ENCODE data around the gene GMCL1.
"Not testable (repeated sequence)": the region's sequence is repeated elsewhere in the genome, so short reads cannot be mapped to it uniquely, and the experiment has no call there.

Gene GMCL1

GRCh38 chr2:69848186-69848790, 18.8 kb downstream of the GMCL1 start:
- no peak for DNase-seq

GRCh38 chr2:69858261-69858660, 28.8 kb downstream of the GMCL1 start:
- no peak for DNase-seq

- no peak for DNase-seq
Observed at GRCh38 chr2:69863298-69863697, 33.8 kb downstream of the GMCL1 start.

DNA sequence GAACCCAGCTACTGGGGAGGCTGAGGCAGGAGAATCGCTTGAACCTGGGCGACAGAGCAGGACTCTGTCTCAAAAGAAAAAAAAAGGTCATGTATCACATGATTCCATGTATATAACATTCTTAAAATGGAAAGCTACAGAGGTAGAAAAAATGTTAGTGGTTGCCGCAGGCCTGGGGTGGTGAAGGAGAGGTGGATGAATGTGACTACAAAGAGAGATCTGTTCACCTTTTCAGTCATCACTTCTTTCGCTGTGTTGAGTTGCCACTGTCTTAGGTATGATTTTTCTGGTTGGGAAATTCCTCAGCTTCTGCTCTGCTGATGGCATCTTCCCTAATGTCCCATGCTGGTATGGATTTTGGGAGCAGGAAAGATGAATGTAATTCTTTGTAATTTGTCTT, 59.0 kb downstream of the GMCL1 start:
- DNase-seq = no peak

DNA sequence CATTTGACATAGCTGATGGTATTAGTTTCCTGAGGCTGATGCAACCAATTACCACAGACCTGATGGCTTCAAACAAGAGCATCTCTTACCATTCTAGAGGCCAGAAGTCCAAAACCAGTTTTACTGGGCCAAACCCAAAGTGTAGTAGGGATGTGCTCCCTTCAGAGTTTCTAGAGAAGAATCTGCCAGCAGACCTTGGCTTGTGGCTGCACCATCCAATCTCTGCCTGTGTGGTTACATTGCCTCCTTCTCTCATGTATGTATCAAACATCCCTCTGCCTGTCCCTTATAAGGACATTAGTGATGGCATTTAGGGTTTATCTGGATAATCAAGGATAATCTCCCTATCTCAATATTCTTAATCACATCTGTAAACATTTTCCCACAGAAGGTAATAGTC, 59.8 kb downstream of the GMCL1 start:
- DNase-seq = no peak

GRCh38 chr2:69890881-69891280, 61.4 kb downstream of the GMCL1 start:
- no peak for DNase-seq

DNA sequence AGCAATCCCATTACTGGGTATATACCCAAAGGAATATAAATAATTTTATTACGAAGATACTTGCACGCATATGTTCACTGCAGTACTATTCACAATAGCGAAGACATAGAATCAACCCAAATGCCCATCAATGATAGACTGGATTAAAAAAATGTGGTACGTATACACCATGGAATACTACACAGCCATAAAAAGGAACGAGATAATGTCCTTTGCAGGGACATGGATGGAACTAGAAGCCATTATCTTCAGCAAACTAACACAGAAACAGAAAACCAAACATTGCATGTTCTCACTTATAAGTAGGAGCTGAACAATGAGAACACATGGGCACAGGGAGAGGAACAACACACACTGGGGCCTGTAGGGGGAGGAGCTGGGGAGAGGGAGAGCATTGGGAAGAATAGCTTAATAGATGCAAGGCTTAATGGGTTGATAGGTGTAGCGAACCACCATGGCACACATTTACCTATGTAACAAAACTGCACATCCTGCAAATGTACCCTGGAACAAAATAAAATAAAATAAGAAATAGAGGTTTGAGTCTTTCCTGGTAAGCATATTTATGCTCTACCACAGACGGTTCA, 63.5 kb downstream of the GMCL1 start:
- not testable (repeated sequence) for DNase-seq

DNA sequence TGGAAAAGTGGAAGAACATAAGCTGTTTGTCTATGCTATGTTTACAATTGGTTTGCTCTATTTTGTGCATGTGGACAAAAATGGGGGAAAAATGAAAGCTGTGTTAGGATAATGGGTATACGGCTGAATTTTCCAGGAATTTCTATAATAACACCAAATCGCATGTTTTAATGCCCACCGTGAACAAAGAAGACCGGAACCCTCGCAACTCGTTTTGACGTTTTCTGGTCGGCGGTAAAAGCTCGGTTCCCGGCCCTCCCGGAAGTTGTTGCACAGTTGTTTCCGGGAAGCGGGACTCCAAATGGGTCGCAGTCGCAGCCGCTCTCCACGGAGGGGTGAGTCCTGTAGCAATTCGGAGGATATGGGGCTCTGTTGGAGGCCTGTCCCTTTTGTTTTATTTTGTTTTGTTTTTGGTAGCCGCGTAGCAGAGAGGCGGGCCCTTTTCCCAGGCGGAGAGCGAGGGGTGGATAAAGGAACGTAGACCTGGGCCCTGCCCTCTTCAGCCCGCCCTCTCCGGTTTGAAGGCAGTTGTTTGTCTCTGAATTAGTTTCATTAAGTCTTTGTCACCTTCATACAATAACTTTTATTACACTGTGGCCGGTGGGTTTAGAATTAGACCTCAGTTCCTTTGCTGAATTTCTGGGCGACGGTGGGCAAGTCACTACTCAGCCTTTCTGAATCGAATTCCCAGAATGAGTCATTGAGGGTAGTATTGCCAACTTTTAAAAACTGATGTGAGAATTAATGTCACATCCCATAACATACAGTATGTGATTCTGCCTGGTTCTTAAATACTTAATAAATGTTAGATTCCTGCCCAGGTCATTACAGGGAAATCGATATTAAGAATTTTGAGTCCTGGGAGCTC, 64.5 kb downstream of the GMCL1 start, which contains the start of gene SNRNP27:
Gene SNRNP27 (plus strand): TSS at position 273 of the 868 bp plus-strand sequence. CDS start 29 bp downstream, at position 302.
- peak; percentile 38 for DNase-seq

GRCh38 chr2:69894737-69895136, 65.3 kb downstream of the GMCL1 start:
- DNase-seq = not testable (repeated sequence)

DNA sequence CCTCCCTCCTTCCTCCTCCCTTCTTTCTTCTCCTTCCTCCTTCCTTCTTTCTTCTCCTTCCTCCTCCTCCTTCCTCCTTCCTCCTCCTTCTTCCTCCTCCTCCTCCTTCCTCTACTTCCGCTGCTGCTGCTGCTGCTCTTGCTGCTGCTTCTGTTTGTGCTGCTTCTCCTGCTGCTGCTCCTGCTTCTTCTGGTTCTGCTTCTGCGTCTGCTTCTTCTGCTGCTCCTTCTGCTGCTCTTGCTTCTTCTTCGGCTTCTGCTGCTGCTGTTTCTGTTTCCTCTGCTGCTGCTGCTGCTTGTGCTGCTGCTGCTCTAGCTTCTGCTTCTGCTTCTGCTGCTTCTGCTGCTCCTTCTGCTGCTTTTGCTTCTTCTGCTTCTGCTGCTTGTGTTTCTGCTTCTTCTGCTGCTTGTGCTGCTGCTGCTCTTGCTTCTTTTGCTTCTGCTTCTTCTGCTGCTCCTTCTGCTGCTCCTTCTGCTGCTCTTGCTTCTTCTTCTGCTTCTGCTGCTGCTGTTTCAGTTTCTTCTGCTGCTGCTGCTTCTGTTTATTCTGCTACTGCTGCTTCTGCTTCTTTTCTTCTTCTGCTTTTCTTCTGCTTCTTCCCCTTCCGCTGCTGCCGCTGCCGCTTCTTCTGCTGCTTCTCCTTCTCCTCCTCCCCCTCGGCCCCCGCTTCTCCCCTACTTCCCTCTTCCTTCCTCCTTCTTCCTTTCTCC, 72.9 kb downstream of the GMCL1 start:
- DNase-seq = no peak

DNA sequence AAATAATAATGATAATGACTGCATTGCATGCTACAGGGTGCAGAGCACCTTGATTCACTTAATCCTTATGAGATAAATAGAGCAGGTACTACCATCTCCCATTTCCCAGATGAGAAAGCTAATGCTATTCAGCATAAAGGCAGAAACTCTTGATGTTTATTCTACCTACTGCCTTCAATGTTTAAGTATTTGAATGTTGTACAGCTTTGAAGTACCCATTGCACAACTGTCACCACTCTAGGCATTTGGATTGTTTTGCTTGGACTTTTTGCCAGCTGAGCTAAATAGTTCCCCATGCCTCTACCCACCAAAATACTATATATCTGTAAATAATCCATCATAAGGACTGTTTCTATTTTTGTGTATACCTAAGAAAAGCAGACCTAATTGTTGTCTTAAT, 77.8 kb downstream of the GMCL1 start:
- DNase-seq = no peak

DNA sequence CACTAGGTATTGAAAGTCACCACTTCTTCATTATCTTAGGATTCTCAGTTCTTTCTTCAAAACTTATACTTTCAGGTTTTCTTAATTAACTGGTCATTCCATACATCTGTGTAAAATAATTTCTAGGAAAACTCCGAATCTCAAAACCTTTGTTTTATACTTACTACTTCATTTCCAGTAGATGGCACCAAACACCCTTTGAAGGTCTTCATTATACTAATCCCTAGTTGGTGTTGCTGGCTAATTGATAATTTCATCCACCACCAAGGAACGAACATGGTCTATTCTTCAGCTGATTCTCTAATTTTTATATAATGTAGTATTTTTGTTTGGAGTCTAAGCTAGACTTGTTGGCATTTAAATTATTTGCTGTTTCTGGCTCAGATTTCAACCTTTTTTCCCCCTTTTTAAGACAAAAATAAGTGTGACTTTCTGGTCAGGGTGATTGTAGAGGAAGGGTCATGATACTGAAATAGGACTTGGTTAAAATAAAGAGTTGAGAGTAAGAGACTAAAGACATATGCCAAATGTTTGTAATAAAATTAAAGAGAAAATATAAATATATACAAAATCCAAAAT, 82.6 kb downstream of the GMCL1 start:
- peak; percentile 39 for DNase-seq

DNA sequence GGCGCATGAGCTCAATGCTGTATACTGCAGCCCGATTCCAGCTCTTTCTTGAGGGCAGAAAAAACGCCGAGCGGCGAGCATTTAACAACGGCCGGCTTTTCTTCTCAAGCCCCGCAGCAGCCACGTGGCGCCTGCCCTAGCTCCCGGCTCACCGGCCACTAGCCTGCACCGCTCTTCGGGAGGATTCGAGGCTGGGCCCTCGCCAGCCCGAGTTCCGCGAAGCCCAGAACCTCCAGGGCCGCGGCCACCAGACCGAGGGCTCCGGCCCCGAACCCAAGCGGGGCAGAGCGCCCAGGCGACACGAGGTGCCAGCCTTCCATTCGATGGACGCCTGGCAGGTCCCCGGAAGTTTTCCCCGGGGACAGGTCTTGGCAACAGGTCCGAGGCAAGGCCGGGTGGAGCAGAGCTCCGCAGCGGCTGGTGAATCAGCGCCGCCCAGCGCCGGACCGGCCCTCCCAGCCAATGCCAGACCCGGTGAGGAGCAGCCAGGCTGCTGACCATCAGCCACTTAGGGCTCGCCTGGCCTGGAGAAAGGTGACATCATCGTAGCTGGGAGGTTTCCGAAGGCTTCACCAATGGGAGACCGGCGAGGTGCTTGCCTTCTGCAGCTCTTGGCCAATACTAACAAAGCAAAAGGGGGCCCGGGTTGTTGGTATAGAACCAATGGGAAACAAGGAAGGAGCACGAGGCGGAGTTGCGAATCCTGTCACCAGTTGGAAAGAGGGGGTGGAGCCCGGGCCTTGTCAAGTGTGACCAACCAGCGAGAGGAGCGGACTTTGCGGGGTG, 84.9 kb downstream of the GMCL1 start:
- peak; percentile 98 for DNase-seq

DNA sequence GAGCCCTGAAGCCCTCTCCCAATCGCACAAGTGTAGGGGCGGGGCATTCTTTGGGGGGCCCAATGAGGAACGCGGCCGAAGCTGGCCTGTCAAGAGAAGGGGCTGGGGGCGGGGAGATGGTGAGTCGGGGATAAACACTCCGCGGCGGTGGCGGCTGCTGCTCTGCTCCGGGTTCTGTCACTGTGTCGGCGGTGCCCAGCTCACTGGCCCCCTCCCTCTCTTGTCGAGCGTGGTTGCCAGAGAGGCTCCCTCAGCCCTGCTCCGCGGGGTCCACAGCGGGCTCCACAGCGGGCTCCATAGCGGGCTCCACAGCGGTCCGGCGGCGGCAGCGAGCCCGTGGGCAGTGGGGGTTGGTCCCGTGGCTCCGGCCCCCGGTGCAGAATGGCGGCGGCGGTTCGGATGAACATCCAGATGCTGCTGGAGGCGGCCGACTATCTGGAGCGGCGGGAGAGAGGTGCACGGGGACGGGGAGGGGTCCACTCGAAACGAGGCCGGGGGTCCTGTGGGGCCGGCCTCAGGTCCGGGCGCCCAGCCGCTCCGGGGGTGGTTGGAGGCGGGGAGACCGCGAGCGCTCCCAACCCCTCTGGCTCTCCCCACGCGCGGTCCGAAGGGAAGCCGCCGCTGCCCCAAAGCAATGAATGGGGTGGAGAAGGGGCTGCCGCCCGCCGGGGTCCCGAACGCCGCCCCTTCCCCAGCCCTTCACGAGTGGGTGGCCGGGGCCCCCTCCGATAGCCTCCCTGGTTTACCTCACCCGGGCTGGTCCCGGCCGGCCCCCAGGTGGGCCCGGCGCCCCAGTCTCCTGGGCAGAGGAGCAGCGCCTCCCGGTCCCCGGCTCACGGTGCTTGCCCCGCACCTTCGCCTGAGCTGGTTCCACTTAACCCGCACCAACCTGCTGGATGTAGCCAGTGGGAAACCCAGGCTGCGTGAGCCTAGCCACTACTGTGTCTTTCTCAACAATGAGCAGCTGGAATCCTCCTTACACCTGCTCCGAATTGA, 85.8 kb downstream of the GMCL1 start, which contains the start of gene MXD1:
Gene MXD1 (plus strand): TSS at position 160 of the 996 bp plus-strand sequence. CDS start 222 bp downstream, at position 382.
- no peak for DNase-seq

DNA sequence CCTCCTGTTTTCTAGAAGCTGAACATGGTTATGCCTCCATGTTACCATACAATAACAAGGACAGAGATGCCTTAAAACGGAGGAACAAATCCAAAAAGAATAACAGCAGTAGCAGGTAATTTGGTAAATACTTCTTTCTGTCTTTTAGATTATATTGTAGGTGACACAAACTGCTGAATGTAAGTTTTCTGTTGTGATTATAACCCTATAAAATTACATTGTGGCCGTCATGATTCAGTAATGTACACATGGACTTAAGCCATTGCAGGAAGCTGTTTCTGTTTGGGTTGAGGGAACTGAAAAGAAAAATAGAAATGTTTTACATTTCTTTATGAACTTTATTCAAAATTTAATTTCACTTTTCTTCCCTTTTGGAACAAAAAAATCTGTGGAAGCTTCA, 86.6 kb downstream of the GMCL1 start:
- DNase-seq = no peak

GRCh38 chr2:69917852-69918251, 88.4 kb downstream of the GMCL1 start:
- DNase-seq = no peak

DNA sequence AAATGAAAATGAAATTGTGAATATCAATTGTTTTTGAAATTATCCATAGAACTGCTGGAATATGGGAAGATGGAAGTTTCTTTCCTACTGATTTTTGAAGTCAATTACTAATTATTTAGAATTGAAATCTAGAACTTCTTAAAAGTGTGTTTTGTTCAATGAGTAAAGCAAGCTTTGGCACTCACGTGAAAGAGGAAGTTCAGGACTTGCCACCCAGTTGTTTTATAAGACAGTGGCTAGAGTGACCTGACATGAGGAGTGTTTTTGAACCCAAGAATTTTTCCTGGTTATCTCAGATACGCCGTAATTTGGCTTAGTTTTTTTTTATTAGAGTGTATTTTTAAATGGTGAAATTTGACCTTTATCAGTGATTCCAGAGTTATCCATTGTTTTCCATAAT, 88.9 kb downstream of the GMCL1 start:
- no peak for DNase-seq

DNA sequence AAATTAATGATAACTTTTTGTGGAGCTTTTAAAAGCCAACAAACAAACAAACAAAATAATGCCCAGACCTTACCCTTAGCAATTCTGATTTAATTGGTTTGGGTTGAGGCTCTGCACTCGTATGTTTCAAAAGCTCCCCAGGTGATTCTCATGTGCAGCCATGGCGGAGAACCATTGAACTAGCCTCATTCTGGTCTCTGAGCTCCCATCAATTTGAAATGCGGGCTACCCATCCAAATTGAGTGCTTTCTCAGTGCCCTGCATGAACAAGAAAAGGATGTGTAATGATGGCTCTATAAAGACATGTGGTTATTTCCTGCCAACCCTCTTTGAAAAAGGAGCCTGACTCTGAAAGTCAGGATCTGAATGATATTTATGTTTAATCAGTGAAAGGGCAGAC, 93.7 kb downstream of the GMCL1 start:
- no peak for DNase-seq

DNA sequence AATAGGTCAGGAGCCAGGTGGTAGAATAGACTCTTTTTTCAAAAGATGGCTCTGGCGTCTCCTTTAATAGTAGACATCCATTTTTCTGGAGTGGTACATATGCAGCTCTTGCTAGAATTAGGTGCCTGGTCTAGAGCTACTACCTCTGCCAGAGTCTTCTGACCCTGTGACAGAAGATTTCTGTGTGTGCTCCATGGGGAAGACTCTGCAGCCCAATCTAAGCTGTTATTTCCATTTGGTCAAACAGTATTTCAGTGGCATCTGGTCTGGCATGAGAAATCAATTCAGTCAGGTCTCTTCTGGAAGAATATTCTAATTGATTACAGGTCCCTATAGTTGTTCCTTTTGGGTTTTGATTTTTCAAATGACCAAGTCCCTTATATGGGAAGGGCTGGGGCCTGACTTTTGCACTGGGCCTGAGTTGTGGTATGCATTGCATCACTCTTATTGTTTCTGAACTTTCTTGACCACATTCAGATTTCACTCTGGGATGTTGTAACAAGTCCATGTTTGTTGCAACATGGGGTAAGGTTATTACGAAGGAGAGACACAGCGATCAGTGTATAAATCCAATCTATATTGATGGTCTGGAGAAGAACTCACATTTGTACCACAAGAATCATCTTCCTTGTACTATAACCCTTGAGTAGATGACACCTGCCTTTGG, 97.5 kb downstream of the GMCL1 start:
- no peak for DNase-seq
